CD4-positive, alpha-beta T cell treated with Interferon gamma for 1 hour (primary cell): ENCODE measurements around the gene ERN1.
"Not testable (repeated sequence)": the region's sequence is repeated elsewhere in the genome, so short reads cannot be mapped to it uniquely, and the experiment has no call there.

ENCODE experiments used
- DNase-seq: peaks from one replicate; pipeline ENCODE4 v3.0.0-alpha.2; 2020

The ERN1 gene

GRCh38 chr17:64129765-64130558, at the start of gene ERN1:
TSS of gene ERN1 (minus strand) at chr17:64130144. CDS start at chr17:64130029, 115 bp downstream.
- DNase-seq, result peak; percentile 89

- not testable (repeated sequence) for DNase-seq
These were observed 49.1 kb upstream of the ERN1 start for GRCh38 chr17:64179024-64179423.

- no peak for DNase-seq
These were observed 48.3 kb upstream of the ERN1 start for GRCh38 chr17:64178011-64178825.

- no peak for DNase-seq
These were observed 47.5 kb upstream of the ERN1 start for GRCh38 chr17:64177311-64178010.

GRCh38 chr17:64176556-64176955, 46.6 kb upstream of the ERN1 start:
- no peak for DNase-seq

GRCh38 chr17:64174686-64175456, 44.9 kb upstream of the ERN1 start:
- peak; percentile 70 for DNase-seq

GRCh38 chr17:64173646-64174045, 43.7 kb upstream of the ERN1 start:
- DNase-seq, result no peak

GRCh38 chr17:64172510-64172909, 42.6 kb upstream of the ERN1 start:
- no peak for DNase-seq

- no peak for DNase-seq
These were observed 41.1 kb upstream of the ERN1 start for GRCh38 chr17:64171041-64171440.

GRCh38 chr17:64170286-64170685, 40.3 kb upstream of the ERN1 start:
- no peak for DNase-seq

GRCh38 chr17:64167666-64168065, 37.7 kb upstream of the ERN1 start:
- not testable (repeated sequence) for DNase-seq

- no peak for DNase-seq
These were observed 36.9 kb upstream of the ERN1 start for GRCh38 chr17:64166876-64167275.

- no peak for DNase-seq
These were observed 35.4 kb upstream of the ERN1 start for GRCh38 chr17:64165347-64165746.

GRCh38 chr17:64164596-64165285, 34.8 kb upstream of the ERN1 start:
- no peak for DNase-seq

- DNase-seq, result no peak
These were observed 33.5 kb upstream of the ERN1 start for GRCh38 chr17:64163468-64163867.

- DNase-seq, result no peak
These were observed 32.6 kb upstream of the ERN1 start for GRCh38 chr17:64162554-64162953.

- DNase-seq, result no peak
These were observed 31.6 kb upstream of the ERN1 start for GRCh38 chr17:64161380-64162176.

GRCh38 chr17:64160378-64160777, 30.4 kb upstream of the ERN1 start:
- no peak for DNase-seq

GRCh38 chr17:64158831-64159590, 29.1 kb upstream of the ERN1 start:
- no peak for DNase-seq

GRCh38 chr17:64158406-64158805, 28.5 kb upstream of the ERN1 start:
- no peak for DNase-seq
